MM.1S (cell line): ENCODE results near the gene PTBP2.

Experiments used
- DNase-seq: peaks from one replicate; pipeline ENCODE4 v3.0.0-alpha.2; 2015
- H2AFZ ChIP-seq: fragments of 300-600 bp; sonication (generic); 2 replicates; pipeline ENCODE4 v1.6.0; 2016; ENCODE audit warnings: antibody characterized with exemption, low read length
- H3F3A ChIP-seq: fragments of 300-600 bp; sonication (generic); 2 replicates; pipeline ENCODE4 v1.6.1; 2016; ENCODE audit warnings: mild to moderate bottlenecking, antibody characterized with exemption, low read length, moderate library complexity, mixed read lengths; ENCODE audit not compliant: insufficient read depth
- H3K27ac ChIP-seq: fragments of 300-600 bp; sonication (generic); 2 replicates; pipeline ENCODE4 v1.5.1; 2016; ENCODE audit warnings: mild to moderate bottlenecking, low read length
- H3K27me3 ChIP-seq: fragments of 300-600 bp; sonication (generic); replicated peaks from 2 replicates; pipeline ENCODE4 v1.6.0; 2016; ENCODE audit warnings: low read length; ENCODE audit not compliant: insufficient read depth
- H3K36me3 ChIP-seq: fragments of 300-600 bp; sonication (generic); replicated peaks from 2 replicates; pipeline ENCODE4 v1.6.1; 2016; ENCODE audit warnings: mild to moderate bottlenecking, low read length, mixed read lengths; ENCODE audit not compliant: insufficient read depth
- H3K4me1 ChIP-seq: fragments of 300-600 bp; sonication (generic); 2 replicates; pipeline ENCODE4 v1.6.1; 2016; ENCODE audit warnings: low read length, mixed read lengths
- H3K4me2 ChIP-seq: fragments of 300-600 bp; sonication (generic); 2 replicates; pipeline ENCODE4 v1.6.0; 2016; ENCODE audit warnings: low read depth, low read length
- H3K4me3 ChIP-seq: fragments of 300-600 bp; sonication (generic); 2 replicates; pipeline ENCODE4 v1.5.1; 2016; ENCODE audit warnings: low read length, mixed read lengths
- H3K79me2 ChIP-seq: fragments of 300-600 bp; sonication (generic); 2 replicates; pipeline ENCODE4 v1.6.1; 2016; ENCODE audit warnings: mixed run types, low read length, mixed read lengths
- H3K9ac ChIP-seq: fragments of 300-600 bp; sonication (generic); 2 replicates; pipeline ENCODE4 v1.6.1; 2016; ENCODE audit warnings: low read length, mixed read lengths
- H3K9me2 ChIP-seq: fragments of 300-600 bp; sonication (generic); replicated peaks from 2 replicates; pipeline ENCODE4 v1.6.1; 2016; ENCODE audit warnings: mild to moderate bottlenecking, low read length, mixed read lengths; ENCODE audit not compliant: insufficient read depth
- H3K9me3 ChIP-seq: fragments of 300-600 bp; sonication (generic); replicated peaks from 2 replicates; pipeline ENCODE4 v1.6.1; 2016; ENCODE audit warnings: mild to moderate bottlenecking, low read length, mixed read lengths; ENCODE audit not compliant: insufficient read depth
- H4K20me1 ChIP-seq: fragments of 300-600 bp; sonication (generic); 2 replicates; pipeline ENCODE4 v1.6.1; 2016; ENCODE audit warnings: mild to moderate bottlenecking, low read length, moderate library complexity, mixed read lengths; ENCODE audit not compliant: insufficient read depth
- EZH2 ChIP-seq: fragments of 300-600 bp; sonication (generic); optimal IDR thresholded peaks from 2 replicates; pipeline ENCODE3; 2017; ENCODE audit warnings: low read depth, mild to moderate bottlenecking, antibody characterized with exemption, low read length, mixed read lengths
- EZH2phosphoT487 ChIP-seq: fragments of 300-600 bp; sonication (generic); IDR thresholded peaks from 2 replicates; pipeline ENCODE4 v1.6.1; 2018; ENCODE audit warnings: antibody characterized with exemption, low read length
- TF ChIP-seq, protein P1 (sequence below): fragments of 300-600 bp; sonication (generic); IDR thresholded peaks from 2 replicates; pipeline ENCODE4 v1.5.1; 2016; ENCODE audit warnings: antibody characterized with exemption, low read length, mixed read lengths

Gene PTBP2

DNA sequence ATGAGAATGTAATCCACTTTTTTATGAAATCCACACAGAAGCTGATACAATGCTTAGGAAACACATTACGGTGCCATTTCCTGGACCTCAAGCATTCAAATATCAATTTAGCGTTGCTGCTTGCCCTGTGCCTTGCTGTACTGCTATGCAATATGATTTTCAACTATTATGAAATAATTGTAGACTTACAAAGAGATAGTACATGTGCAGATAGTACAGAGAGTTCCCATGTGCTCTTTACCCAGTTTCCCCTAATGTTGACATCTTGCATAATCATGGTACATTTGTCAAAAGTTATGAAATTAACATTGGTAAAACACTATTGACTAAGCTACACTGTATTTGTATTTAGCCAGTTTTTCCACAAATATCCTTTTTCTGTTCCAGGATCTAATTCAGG, 37.7 kb upstream of the PTBP2 start:
- Histone ChIP-seq H3F3A (no peaks in the 10 kb centered on the region), H3K79me2 (no peaks in the 10 kb centered on the region), H3K4me1 (no peaks in the 10 kb centered on the region), H3K27ac (no peak overlapping the region), H3K27me3 (no peaks in the 10 kb centered on the region), H2AFZ (no peak overlapping the region), H3K9ac (no peak overlapping the region), H3K4me3 (no peak overlapping the region), H3K9me2 (no peaks in the 10 kb centered on the region), H3K36me3 (no peaks in the 10 kb centered on the region), H3K9me3 (no peaks in the 10 kb centered on the region), H4K20me1 (no peaks in the 10 kb centered on the region), H3K4me2 (no peak overlapping the region)
- DNase-seq, result no peak
- TF ChIP-seq EZH2, result no peak
- no peak for TF ChIP-seq EZH2phosphoT487
- TF ChIP-seq, protein P1, sequence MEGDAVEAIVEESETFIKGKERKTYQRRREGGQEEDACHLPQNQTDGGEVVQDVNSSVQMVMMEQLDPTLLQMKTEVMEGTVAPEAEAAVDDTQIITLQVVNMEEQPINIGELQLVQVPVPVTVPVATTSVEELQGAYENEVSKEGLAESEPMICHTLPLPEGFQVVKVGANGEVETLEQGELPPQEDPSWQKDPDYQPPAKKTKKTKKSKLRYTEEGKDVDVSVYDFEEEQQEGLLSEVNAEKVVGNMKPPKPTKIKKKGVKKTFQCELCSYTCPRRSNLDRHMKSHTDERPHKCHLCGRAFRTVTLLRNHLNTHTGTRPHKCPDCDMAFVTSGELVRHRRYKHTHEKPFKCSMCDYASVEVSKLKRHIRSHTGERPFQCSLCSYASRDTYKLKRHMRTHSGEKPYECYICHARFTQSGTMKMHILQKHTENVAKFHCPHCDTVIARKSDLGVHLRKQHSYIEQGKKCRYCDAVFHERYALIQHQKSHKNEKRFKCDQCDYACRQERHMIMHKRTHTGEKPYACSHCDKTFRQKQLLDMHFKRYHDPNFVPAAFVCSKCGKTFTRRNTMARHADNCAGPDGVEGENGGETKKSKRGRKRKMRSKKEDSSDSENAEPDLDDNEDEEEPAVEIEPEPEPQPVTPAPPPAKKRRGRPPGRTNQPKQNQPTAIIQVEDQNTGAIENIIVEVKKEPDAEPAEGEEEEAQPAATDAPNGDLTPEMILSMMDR, result no peak

DNA sequence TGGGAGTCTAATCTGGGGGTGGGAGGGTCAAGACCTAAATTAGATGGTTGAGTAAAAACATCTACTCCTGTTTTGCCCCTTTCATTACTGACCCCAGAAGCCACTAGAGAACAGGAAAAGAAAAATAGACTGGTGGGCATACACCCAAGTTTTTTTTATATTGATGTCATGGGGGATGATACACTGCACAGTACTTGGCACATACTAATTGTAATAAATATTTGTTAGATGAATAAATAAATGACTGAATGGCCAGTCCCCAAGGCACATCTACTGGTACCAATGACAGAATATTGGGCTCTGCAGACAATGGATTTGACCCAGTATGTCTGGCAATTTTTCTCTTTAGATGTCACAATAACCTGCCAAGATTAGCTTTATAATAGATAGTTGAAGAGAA, 36.8 kb upstream of the PTBP2 start:
- Histone ChIP-seq H3K36me3 (no peaks in the 10 kb centered on the region), H2AFZ (no peak overlapping the region), H3F3A (no peaks in the 10 kb centered on the region), H3K79me2 (no peaks in the 10 kb centered on the region), H3K4me2 (no peak overlapping the region), H3K4me1 (no peaks in the 10 kb centered on the region), H3K27me3 (no peaks in the 10 kb centered on the region), H4K20me1 (no peaks in the 10 kb centered on the region), H3K27ac (no peak overlapping the region), H3K4me3 (no peak overlapping the region), H3K9me2 (no peaks in the 10 kb centered on the region), H3K9ac (no peak overlapping the region), H3K9me3 (no peaks in the 10 kb centered on the region)
- no peak for DNase-seq
- TF ChIP-seq, protein P1, result no peak
- TF ChIP-seq EZH2phosphoT487 (no peak), EZH2 (no peak)

DNA sequence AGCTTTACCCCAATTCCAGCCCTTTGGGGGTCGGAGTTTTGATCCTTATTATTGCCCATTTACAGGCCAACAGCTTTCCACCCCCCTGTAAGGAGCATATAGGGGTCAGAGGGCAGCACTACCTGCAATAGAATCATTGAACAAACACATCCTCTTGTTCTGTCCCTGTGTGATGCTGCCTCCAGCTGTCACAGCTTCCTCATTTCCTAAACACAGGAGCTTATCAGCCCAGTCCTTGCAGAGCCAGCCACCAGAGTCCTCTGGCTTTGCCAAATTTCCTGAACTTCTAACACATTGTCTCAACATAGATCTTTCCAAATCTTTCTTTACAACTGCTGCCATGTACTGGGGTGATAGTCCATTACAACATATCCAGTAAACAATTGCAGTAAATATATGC, 32.8 kb upstream of the PTBP2 start:
- no peaks in the 10 kb centered on the region for H4K20me1 ChIP-seq
- no peak overlapping the region for H3K9ac ChIP-seq
- no peak overlapping the region for H3K4me2 ChIP-seq
- no peak for DNase-seq
- no peaks in the 10 kb centered on the region for H3K9me2 ChIP-seq
- no peak overlapping the region for H3K27ac ChIP-seq
- H3K4me1 ChIP-seq, result no peaks in the 10 kb centered on the region
- no peak for TF ChIP-seq EZH2phosphoT487
- TF ChIP-seq, protein P1, result no peak
- no peak for TF ChIP-seq EZH2
- no peaks in the 10 kb centered on the region for H3K27me3 ChIP-seq
- no peaks in the 10 kb centered on the region for H3F3A ChIP-seq
- no peaks in the 10 kb centered on the region for H3K9me3 ChIP-seq
- no peaks in the 10 kb centered on the region for H3K79me2 ChIP-seq
- no peaks in the 10 kb centered on the region for H3K36me3 ChIP-seq
- no peak overlapping the region for H2AFZ ChIP-seq
- H3K4me3 ChIP-seq, result no peak overlapping the region

DNA sequence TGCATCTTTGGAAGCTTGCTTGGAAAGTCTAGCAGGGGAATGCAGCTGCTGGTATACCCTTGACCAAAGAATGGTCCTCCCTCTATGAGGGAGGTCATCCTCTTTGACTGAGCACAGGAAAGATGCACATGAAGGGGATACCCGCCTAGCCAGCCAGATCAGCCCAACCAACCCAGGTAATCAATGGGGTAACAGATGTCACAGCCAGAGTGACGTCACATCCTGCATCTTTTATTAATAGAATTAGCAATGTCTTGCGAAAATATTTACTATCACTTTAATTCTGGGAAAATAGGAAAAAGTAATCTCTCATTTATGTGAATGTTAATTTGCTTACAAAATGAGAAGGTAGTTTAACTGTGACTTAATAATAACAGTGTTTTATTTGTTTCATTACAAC, 25.6 kb upstream of the PTBP2 start:
- H3F3A ChIP-seq, result no peaks in the 10 kb centered on the region

More for the DNA sequence above, 25.6 kb upstream of the PTBP2 start:
- no peaks in the 10 kb centered on the region for H3K79me2 ChIP-seq
- no peak overlapping the region for H3K4me2 ChIP-seq
- H4K20me1 ChIP-seq, result no peaks in the 10 kb centered on the region
- no peaks in the 10 kb centered on the region for H3K36me3 ChIP-seq
- TF ChIP-seq, protein P1, result no peak
- TF ChIP-seq EZH2 (no peak), EZH2phosphoT487 (no peak)
- H3K4me3 ChIP-seq, result no peak overlapping the region
- H3K9ac ChIP-seq, result no peak overlapping the region
- H2AFZ ChIP-seq, result no peak overlapping the region
- no peak overlapping the region for H3K27ac ChIP-seq
- no peaks in the 10 kb centered on the region for H3K27me3 ChIP-seq
- no peaks in the 10 kb centered on the region for H3K4me1 ChIP-seq
- H3K9me2 ChIP-seq, result no peaks in the 10 kb centered on the region
- H3K9me3 ChIP-seq, result no peaks in the 10 kb centered on the region
- DNase-seq, result no peak
